Esophagus muscularis mucosa (tissue), 4 donors: ENCODE data around the gene MINPP1. TPM values are rescaled to one million over a fixed set of nuclear protein-coding genes. Genes with fewer than 3 reads are reported as not detected.

Experiments used
- DNase-seq: peaks from one replicate; pipeline ENCODE4 v3.0.0-alpha.2; 2017; ENCODE audit errors: extremely low spot score
- H3K27ac ChIP-seq, 4 donors: fragments of 200-600 bp; sonication (generic); replicated peaks in 1 of 4; 1 replicate in 3 of 4; 2 replicates in 1 of 4; pipeline ENCODE4 v1.5.1; 2016 to 2019; ENCODE audit warnings: mild to moderate bottlenecking in 1 of 4
- H3K27me3 ChIP-seq, 4 donors: fragments of 200-600 bp; sonication (generic); one replicate each; pipeline versions ENCODE4 v1.5.1 to v1.6.0; 2016 to 2019
- H3K36me3 ChIP-seq, 4 donors: fragments of 200-600 bp; sonication (generic); one replicate each; pipeline ENCODE4 v1.5.1; 2016 to 2019
- H3K4me1 ChIP-seq, 4 donors: fragments of 200-600 bp; sonication (generic); one replicate each; pipeline ENCODE4 v1.5.1; 2016 to 2019
- H3K4me3 ChIP-seq, 4 donors: fragments of 200-600 bp; sonication (generic); 1 replicate in 2 of 4; 2 replicates in 2 of 4; pipeline ENCODE4 v1.5.1; 2016 to 2019; ENCODE audit warnings: mild to moderate bottlenecking in 4 of 4, moderate library complexity in 1 of 4
- H3K9me3 ChIP-seq, 4 donors: fragments of 200-600 bp; sonication (generic); 1 replicate in 3 of 4; 2 replicates in 1 of 4; pipeline ENCODE4 v1.5.1; 2016 to 2019
- CTCF ChIP-seq, 3 experiments: fragments of 200-600 bp in 2 of 3; fragments of 450-650 bp in 1 of 3; sonication (generic) in 2 of 3; IDR thresholded peaks; one replicate each; pipeline ENCODE4 v1.5.1; 2017 to 2019; ENCODE audit warnings: antibody characterized with exemption in 3 of 3, mild to moderate bottlenecking in 2 of 3, moderate library complexity in 1 of 3
- EP300 ChIP-seq: sonication (generic); formaldehyde crosslinking; IDR thresholded peaks from one replicate; pipeline ENCODE4 v1.6.1; 2017; ENCODE audit warnings: antibody characterized with exemption
- POLR2A ChIP-seq: fragments of 450-650 bp; IDR thresholded peaks from one replicate; pipeline ENCODE4 v1.6.1; 2017; ENCODE audit warnings: antibody characterized with exemption, moderate library complexity, mild to moderate bottlenecking, low read depth
- POLR2AphosphoS5 ChIP-seq, 2 donors: sonication (generic); formaldehyde crosslinking; IDR thresholded peaks; one replicate each; pipeline ENCODE4 v1.6.1; 2017; ENCODE audit warnings: antibody characterized with exemption in 2 of 2
- WGBS: methylation state at CpG from one replicate; pipeline ENCODE4 v1.1.5; 2018; 5-methylcytosine and 5-hydroxymethylcytosine counted together
- intact Hi-C: fragments of 100-400 bp; cut with DNase I; formaldehyde crosslinking; loops from one replicate; pipeline ENCODE4 v1.15.1; 2023
- total RNA-seq, 4 donors: library from RNA; depleted of rRNA; stranded (reverse); fragments of >200 nt; gene quantifications; one replicate each; pipeline versions ENCODE4 v1.1.0 to v1.2.1, GENCODE V29; 2016

The MINPP1 gene
- total RNA-seq, 4 donors from 2014 or later: 8.1 to 13.3 (median 11.0) TPM

- Histone ChIP-seq H3K4me1 (no peaks in the 10 kb centered on the region), H3K9me3 (no peaks in the 10 kb centered on the region), H3K4me3 (no peak overlapping the region), H3K27me3 (peaks cover 0 to 4% (median 0%) of the 10 kb centered on the region in 4 donors), H3K36me3 (no peaks in the 10 kb centered on the region), H3K27ac (no peak overlapping the region)
- TF ChIP-seq POLR2AphosphoS5 (IDR thresholded peaks at IDR 0.05): no peak
- TF ChIP-seq CTCF (IDR thresholded peaks at IDR 0.05): no peak
- no peak for TF ChIP-seq EP300
- no peak for TF ChIP-seq POLR2A
- WGBS: 70% methylated on average over 3 of the region's 3 CpGs
- intact Hi-C loops: no loop called here
- no peak for DNase-seq
These were observed 54.7 kb downstream of the MINPP1 start for GRCh38 chr10:87559392-87559791.

- intact Hi-C loops: no loop called here
- no peak for TF ChIP-seq POLR2AphosphoS5 (IDR thresholded peaks at IDR 0.05)
- TF ChIP-seq CTCF (IDR thresholded peaks at IDR 0.05): no peak
- no peak for TF ChIP-seq EP300
- no peak for TF ChIP-seq POLR2A
- 82% methylated on average over 5 of the region's 5 CpGs for WGBS
- H3K27me3 ChIP-seq: peaks cover 0 to 4% (median 0%) of the 10 kb centered on the region in 4 donors
- H3K4me1 ChIP-seq: no peaks in the 10 kb centered on the region
- no peak for DNase-seq
- H3K36me3 ChIP-seq: no peaks in the 10 kb centered on the region
- H3K4me3 ChIP-seq: no peak overlapping the region
- H3K27ac ChIP-seq: no peak overlapping the region
- no peaks in the 10 kb centered on the region for H3K9me3 ChIP-seq
These were observed 55.9 kb downstream of the MINPP1 start for GRCh38 chr10:87560495-87561129.

- intact Hi-C loops: no loop called here
- no peaks in the 10 kb centered on the region for H3K36me3 ChIP-seq
- H3K4me1 ChIP-seq: no peaks in the 10 kb centered on the region
These were observed 58.1 kb downstream of the MINPP1 start for GRCh38 chr10:87562750-87563149.

GRCh38 chr10:87565010-87565409 lies 60.3 kb downstream of the MINPP1 start:
- intact Hi-C loops: no loop called here

More at GRCh38 chr10:87562750-87563149, 58.1 kb downstream of the MINPP1 start:
- H3K9me3 ChIP-seq: peaks cover 0 to 3% (median 0%) of the 10 kb centered on the region in 4 donors
- WGBS: 95% methylated on average over 9 of the region's 9 CpGs
- no peak overlapping the region for H3K27ac ChIP-seq
- DNase-seq: no peak
- no peak overlapping the region for H3K4me3 ChIP-seq
- peaks cover 0 to 4% (median 0%) of the 10 kb centered on the region in 4 donors for H3K27me3 ChIP-seq
- TF ChIP-seq EP300 (no peak), POLR2AphosphoS5 (IDR thresholded peaks at IDR 0.05) (no peak), POLR2A (no peak), CTCF (IDR thresholded peaks at IDR 0.05) (no peak)

More at GRCh38 chr10:87565010-87565409, 60.3 kb downstream of the MINPP1 start:
- Histone ChIP-seq H3K36me3 (no peaks in the 10 kb centered on the region), H3K27ac (no peak overlapping the region), H3K4me3 (no peak overlapping the region), H3K4me1 (no peaks in the 10 kb centered on the region), H3K27me3 (peaks cover 0 to 4% (median 0%) of the 10 kb centered on the region in 4 donors), H3K9me3 (peaks cover 0 to 3% (median 0%) of the 10 kb centered on the region in 4 donors)
- DNase-seq: no peak
- TF ChIP-seq EP300 (no peak), CTCF (IDR thresholded peaks at IDR 0.05) (no peak)
